HG03342 (cell line): Measurements from ENCODE around the gene CENATAC.
"Not testable (repeated sequence)": the region's sequence is repeated elsewhere in the genome, so short reads cannot be mapped to it uniquely, and the experiment has no call there.

Experiments
- ATAC-seq: cut with Tn5 transposase; IDR thresholded peaks from one replicate; pipeline ENCODE4 v1.9.1; 2021; ENCODE audit warnings: mild to moderate bottlenecking, moderate library complexity; ENCODE audit not compliant: unreplicated experiment

Gene CENATAC

GRCh38 chr11:118991486-118992038 lies 6.4 kb upstream of the CENATAC start:
- not testable (repeated sequence) for ATAC-seq

GRCh38 chr11:118996926-118997626 lies 862 bp upstream of the CENATAC start:
- peak; percentile 48 for ATAC-seq

GRCh38 chr11:118998388-118998717 lies 415 bp downstream of the CENATAC start:
- ATAC-seq = peak; percentile 18

- ATAC-seq = no peak
Observed at GRCh38 chr11:118998822-118999221, 884 bp downstream of the CENATAC start.

GRCh38 chr11:119000906-119001305 lies 3.0 kb downstream of the CENATAC start:
- ATAC-seq = no peak

GRCh38 chr11:119006656-119007055 lies 8.7 kb downstream of the CENATAC start:
- ATAC-seq = no peak

GRCh38 chr11:119011476-119012053 lies 13.6 kb downstream of the CENATAC start:
- ATAC-seq = no peak

- no peak for ATAC-seq
Observed at GRCh38 chr11:119012629-119013170, 14.8 kb downstream of the CENATAC start.

- no peak for ATAC-seq
Observed at GRCh38 chr11:119014209-119014924, 16.4 kb downstream of the CENATAC start.

- ATAC-seq = no peak
Observed at GRCh38 chr11:119015054-119015611, 17.2 kb downstream of the CENATAC start.

- no peak for ATAC-seq
Observed at GRCh38 chr11:119016216-119017009, 18.5 kb downstream of the CENATAC start.

- not testable (repeated sequence) for ATAC-seq
Observed at GRCh38 chr11:119017377-119017776, 19.4 kb downstream of the CENATAC start.

GRCh38 chr11:119018074-119018938 lies 20.4 kb downstream of the CENATAC start, which contains the start of the genes RPS25 and TRAPPC4:
RPS25 (minus strand) TSS chr11:119018343; CDS start chr11:119018284, 59 bp downstream.
TRAPPC4 (plus strand) TSS chr11:119018766; CDS start chr11:119018796, 30 bp downstream.
- peak; percentile 79 for ATAC-seq

- no peak for ATAC-seq
Observed at GRCh38 chr11:119019996-119020395, 22.1 kb downstream of the CENATAC start.

GRCh38 chr11:119021631-119022030 lies 23.7 kb downstream of the CENATAC start:
- ATAC-seq = no peak

- ATAC-seq = no peak
Observed at GRCh38 chr11:119023741-119024140, 25.8 kb downstream of the CENATAC start.

GRCh38 chr11:119024430-119025098 lies 26.6 kb downstream of the CENATAC start:
- ATAC-seq = no peak

GRCh38 chr11:119025099-119025473 lies 27.1 kb downstream of the CENATAC start:
- no peak for ATAC-seq

- ATAC-seq = no peak
Observed at GRCh38 chr11:119025541-119025940, 27.6 kb downstream of the CENATAC start.
